Activated CD4-positive, alpha-beta T cell treated with anti-CD3 and anti-CD28 coated beads for 36 hours (primary cell): ENCODE results near the gene HOXD1. TPM values are rescaled to one million over a fixed set of nuclear protein-coding genes. Genes with fewer than 3 reads are reported as not detected.

Experiments
- ATAC-seq: fragments of 200-7000 bp; cut with Tn5 transposase; one replicate; pipeline ENCODE4 v1.10.0; 2021; ENCODE audit warnings: mild to moderate bottlenecking, moderate library complexity
- CTCF ChIA-PET: fragments of 350-600 bp; sonication (Branson Sonifier 250); formaldehyde crosslinking; loops from one replicate; lab custom pipeline; 2021; ENCODE audit warnings: antibody characterized with exemption; lab: Charles Lee
- POLR2A ChIA-PET: fragments of 350-600 bp; sonication (Branson Sonifier 250); formaldehyde crosslinking; loops from one replicate; lab custom pipeline; 2021; ENCODE audit warnings: antibody characterized with exemption, inconsistent platforms; lab: Charles Lee
- DNase-seq: peaks from one replicate; pipeline ENCODE4 v3.0.0-alpha.2; 2020
- H3K27ac Mint-ChIP-seq: one replicate; pipeline ENCODE4 v1.8.0; 2021; ENCODE audit warnings: mixed read lengths
- H3K27me3 Mint-ChIP-seq: one replicate; pipeline ENCODE4 v1.8.0; 2021; ENCODE audit warnings: mixed read lengths
- H3K36me3 Mint-ChIP-seq: one replicate; pipeline ENCODE4 v1.8.0; 2021; ENCODE audit warnings: low read depth, mixed read lengths
- H3K4me1 Mint-ChIP-seq: one replicate; pipeline ENCODE4 v1.8.0; 2021; ENCODE audit warnings: mixed read lengths
- H3K4me3 Mint-ChIP-seq: one replicate; pipeline ENCODE4 v1.8.0; 2021; ENCODE audit warnings: mild to moderate bottlenecking, moderate library complexity, mixed read lengths
- H3K9me3 Mint-ChIP-seq: one replicate; pipeline ENCODE4 v1.8.0; 2021; ENCODE audit warnings: low read depth, mixed read lengths
- intact Hi-C, 2 experiments: fragments of 100-400 bp; cut with DNase I in 1 of 2; cut with micrococcal nuclease in 1 of 2; formaldehyde crosslinking; loops; one replicate each; pipeline versions ENCODE4 v1.14.2 to v1.15.1; 2022 to 2024; cut with DNase I, micrococcal nuclease
- total RNA-seq, 2 experiments: library from RNA; stranded (reverse); gene quantifications; one replicate each; pipeline ENCODE4 v1.2.3, GENCODE V29; 2021

Gene HOXD1
- total RNA-seq, 2 experiments from 2014 or later: not detected

DNA sequence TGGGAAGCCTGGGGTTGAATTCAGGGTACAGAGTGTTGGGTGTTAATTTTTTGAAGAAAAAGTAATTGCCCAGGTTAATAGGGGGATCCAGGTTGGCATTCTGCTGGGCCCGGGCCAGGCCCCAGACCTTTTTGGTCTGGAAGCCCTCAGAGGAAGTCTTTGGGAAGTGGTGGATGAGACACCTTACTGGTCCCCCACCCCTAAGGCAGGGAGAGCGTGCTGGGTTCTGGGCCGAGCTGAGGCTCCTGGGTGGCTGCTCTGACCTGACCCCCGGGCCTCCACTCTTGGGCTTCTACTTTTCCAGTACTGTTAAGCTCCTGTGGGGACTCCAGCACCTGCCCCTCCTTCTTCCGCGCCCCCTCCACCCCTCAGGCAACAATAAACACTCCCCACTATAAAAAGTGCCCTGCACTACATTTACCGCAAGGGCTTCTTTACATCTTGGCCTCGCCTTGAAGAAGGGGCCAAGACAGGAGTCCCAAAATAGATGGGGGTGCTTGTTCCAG is 32.1 kb upstream of the HOXD1 start:
- Mint-ChIP-seq H3K27ac (no peak overlapping the region), H3K9me3 (no peaks in the 10 kb centered on the region), H3K36me3 (no peaks in the 10 kb centered on the region), H3K27me3 (peaks cover 63% of the 10 kb centered on the region), H3K4me1 (peaks cover 13% of the 10 kb centered on the region), H3K4me3 (no peak overlapping the region)
- ChIA-PET CTCF (interaction anchor here (1.8 to 3.4 kb wide), 2 partner anchors 16 to 30 kb away, joined by 7 to 12 read pairs; no protein-coding TSS in a partner anchor), POLR2A (no interaction called here)
- intact Hi-C loops: no loop called here
- no peak for DNase-seq
- no peak for ATAC-seq

DNA sequence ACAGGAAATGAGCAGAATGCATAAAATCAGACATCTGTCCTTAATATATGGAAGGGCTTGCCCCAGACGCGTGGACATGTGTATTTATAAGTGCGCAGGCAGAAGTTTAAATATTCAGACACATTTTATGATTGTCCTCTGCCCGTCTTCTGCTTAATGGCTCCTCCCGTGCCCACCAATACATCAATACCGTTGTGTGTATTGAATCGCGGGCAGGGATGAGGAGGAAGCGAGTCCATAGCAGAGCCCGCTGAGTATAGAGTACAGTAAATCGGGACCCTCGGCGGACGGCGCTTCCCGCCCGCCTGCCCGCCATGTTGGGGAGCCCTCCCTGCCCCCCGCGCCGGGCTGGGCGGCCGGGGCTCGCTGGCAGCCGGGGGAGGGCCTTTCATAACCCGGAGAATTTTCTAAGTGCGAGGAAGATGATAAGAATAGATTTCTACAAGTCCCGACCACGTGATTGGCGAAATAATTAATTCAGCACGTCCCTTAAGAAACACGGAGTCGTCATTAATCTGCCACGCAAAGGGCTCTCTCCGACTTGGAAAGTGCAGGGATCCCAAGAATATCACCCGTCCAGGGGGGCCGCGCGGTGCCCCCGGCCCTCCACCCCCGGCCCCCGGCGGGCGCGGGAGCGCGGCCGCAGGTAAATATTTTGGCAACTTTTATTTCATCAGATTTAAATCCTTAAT is 31.5 kb upstream of the HOXD1 start, which contains the start of gene HOXD3:
Gene HOXD3 (plus strand): TSS at position 501 of the 692 bp plus-strand sequence. CDS start 11,808 bp downstream, outside the sequence.
- CTCF ChIA-PET: interaction anchor here (3.4 kb wide), 1 partner anchor 16 kb away, joined by 12 read pairs; no protein-coding TSS in a partner anchor
- POLR2A ChIA-PET: no interaction called here
- Mint-ChIP-seq H3K4me1 (peaks cover 13% of the 10 kb centered on the region), H3K9me3 (no peaks in the 10 kb centered on the region), H3K36me3 (no peaks in the 10 kb centered on the region), H3K27me3 (peaks cover 64% of the 10 kb centered on the region), H3K27ac (no peak within 1 kb of the TSS), H3K4me3 (peak within 1 kb of the TSS; percentile 32)
- intact Hi-C loops: no loop called here
- DNase-seq (no peak), ATAC-seq (no peak)

DNA sequence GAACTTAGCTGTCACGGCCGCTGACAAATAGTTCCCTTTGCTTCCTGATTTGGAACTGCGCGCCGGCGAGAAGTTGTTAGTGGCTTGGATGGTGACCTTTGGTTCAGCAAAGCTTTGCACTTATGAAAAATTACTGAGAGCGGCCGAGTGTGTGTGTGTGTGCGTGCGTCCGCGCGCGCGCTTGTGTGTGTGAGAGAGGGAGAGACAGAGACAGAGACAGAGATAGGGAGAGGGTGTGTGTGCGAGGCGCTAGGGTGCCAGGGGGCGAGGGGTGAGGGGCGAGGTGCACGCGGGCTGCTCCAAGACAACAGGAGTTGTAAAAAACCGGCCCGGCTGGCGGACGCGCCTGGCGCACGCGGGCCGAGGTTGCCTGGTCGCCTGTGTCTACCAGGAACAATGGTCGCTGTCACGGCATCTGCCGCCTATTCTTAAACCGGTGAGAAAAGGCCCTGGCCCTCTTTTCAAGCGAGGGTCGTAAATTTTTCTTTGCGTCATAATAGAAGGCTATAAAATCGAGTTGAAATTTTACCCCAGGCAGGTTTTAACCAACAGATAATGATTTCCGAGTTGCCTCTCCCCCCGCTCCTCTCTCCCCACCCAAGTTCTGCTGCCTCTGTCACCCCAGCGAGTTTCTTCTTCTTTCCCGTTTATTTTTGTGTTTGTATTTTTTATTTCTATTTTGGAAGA is 30.8 kb upstream of the HOXD1 start:
- Mint-ChIP-seq H3K9me3 (no peaks in the 10 kb centered on the region), H3K27ac (no peak overlapping the region), H3K36me3 (no peaks in the 10 kb centered on the region), H3K4me1 (peaks cover 13% of the 10 kb centered on the region), H3K4me3 (peak overlapping the region; percentile 32), H3K27me3 (peaks cover 67% of the 10 kb centered on the region)
- DNase-seq: peak; percentile 39
- intact Hi-C loops: loop anchor here in 1 of 2 experiments (2.0 kb wide), 1 partner anchor 75 kb away; the partner anchor contains the start of gene EVX2
- ChIA-PET POLR2A (no interaction called here), CTCF (no interaction called here)
- no peak for ATAC-seq

DNA sequence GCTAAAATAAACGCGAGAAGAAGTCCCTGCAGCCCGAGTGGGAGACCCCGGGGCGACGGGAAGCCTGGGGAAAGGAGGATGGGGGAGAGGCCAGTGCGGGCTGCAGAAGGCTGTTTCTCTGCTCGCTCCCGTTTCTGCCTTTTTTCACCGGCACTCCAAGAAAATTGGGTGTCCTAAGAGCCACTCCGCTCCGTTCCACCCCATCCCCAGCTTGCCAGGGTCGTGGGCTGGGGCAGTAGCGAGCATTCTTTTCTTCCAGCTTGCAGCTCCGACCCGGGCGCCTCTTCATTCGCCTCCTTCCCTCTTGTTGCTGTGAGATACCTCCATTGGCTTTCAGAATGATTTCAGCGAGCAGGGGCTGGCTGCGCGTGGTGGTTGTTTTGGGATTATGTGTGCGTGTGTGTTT is 30.3 kb upstream of the HOXD1 start:
- intact Hi-C loops: loop anchor here in 1 of 2 experiments (2.0 kb wide), 1 partner anchor 75 kb away; the partner anchor contains the start of gene EVX2
- H3K4me1 Mint-ChIP-seq: peaks cover 13% of the 10 kb centered on the region
- ChIA-PET POLR2A (no interaction called here), CTCF (interaction anchor here (0.7 kb wide), 1 partner anchor 1280 kb away, joined by 3 read pairs; no protein-coding TSS in a partner anchor)
- H3K4me3 Mint-ChIP-seq: no peak overlapping the region
- peaks cover 66% of the 10 kb centered on the region for H3K27me3 Mint-ChIP-seq
- DNase-seq (no peak), ATAC-seq (no peak)
- H3K9me3 Mint-ChIP-seq: no peaks in the 10 kb centered on the region
- H3K27ac Mint-ChIP-seq: no peak overlapping the region
- H3K36me3 Mint-ChIP-seq: no peaks in the 10 kb centered on the region

DNA sequence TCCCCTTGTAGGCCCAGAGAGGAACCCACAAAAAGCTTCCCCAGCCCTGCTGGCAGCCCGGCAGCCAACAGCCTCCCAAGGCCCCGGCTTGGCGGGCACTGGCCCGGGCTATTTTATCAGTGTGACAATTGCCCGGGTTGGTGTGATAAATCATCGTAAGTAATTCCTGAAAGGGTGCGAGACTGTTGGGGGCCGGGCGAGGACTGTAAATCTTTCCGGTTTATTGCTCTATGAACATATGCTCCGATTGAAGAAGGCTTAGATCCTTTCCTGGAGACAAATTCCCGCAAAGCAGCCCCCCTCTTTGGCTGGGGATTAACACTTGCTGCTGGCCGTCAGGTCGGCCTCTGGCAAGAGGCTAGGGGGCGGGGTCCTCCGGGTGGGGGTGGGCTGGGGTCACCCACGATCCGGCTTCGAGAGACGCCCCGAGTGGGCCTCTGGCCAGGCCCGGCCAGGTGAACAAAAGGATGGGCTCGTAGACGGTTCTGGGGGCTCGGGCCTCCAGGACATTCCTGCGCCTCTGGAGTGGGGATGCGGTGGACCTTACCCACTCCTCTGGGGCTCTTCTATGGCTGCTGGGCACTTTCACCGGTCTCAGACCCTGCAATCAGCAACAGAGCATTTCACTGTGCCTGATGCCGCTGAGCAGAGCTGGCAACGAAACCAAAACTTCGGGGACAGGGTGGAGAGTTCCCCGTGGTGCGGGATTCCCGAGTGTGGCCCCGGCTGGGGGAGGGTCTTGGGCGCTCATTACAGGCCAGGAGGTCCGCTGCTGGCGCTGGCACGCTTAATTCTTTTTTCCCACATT is 29.4 kb upstream of the HOXD1 start:
- Mint-ChIP-seq H3K4me3 (no peak overlapping the region), H3K4me1 (peaks cover 13% of the 10 kb centered on the region), H3K9me3 (no peaks in the 10 kb centered on the region), H3K36me3 (no peaks in the 10 kb centered on the region), H3K27me3 (peaks cover 71% of the 10 kb centered on the region), H3K27ac (no peak overlapping the region)
- CTCF ChIA-PET: interaction anchor here (0.7 kb wide), 1 partner anchor 1281 kb away, joined by 3 read pairs; no protein-coding TSS in a partner anchor
- ATAC-seq: no peak
- POLR2A ChIA-PET: no interaction called here
- intact Hi-C loops: loop anchor here in 1 of 2 experiments (2.0 kb wide), 1 partner anchor 76 kb away; the partner anchor contains the start of gene EVX2
- DNase-seq: no peak

DNA sequence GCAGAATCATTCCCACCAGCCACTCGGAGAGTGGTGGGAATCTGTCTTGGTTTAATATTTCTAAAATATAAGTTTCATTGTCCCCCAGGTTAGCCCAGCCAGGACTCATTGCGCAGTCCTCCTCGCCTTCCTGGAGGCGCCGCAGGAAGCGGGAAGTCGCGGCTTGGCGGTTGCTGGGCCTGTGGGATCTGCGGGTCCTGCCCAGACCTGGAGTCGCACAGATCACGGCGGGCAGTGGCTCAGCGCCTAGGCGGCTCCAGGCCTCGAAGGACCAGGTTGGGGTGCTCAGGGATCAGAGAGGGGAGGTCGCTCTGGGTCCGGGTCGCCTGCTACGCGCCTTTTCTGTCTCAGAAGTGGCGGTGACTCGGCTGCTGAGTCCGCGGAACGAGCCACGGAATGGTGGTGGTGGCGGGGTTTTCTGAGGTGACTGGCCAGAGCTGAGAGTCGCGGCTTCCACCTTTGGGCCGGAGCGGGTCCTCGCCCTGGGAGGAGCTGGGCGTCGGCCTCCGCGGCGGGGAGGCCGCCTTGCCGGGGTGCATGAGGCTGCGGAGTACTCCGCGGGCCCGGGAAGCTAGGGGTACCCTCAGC is 28.7 kb upstream of the HOXD1 start:
- DNase-seq (no peak), ATAC-seq (no peak)
- Mint-ChIP-seq H3K27ac (no peak overlapping the region), H3K4me1 (peaks cover 19% of the 10 kb centered on the region), H3K4me3 (no peak overlapping the region), H3K27me3 (peaks cover 72% of the 10 kb centered on the region), H3K36me3 (no peaks in the 10 kb centered on the region), H3K9me3 (no peaks in the 10 kb centered on the region)
- ChIA-PET CTCF (interaction anchor here (0.9 to 2.4 kb wide), 2 partner anchors 19 to 49 kb away, joined by 3 to 8 read pairs; no protein-coding TSS in a partner anchor), POLR2A (no interaction called here)
- intact Hi-C loops: loop anchor here (2.0 to 5.0 kb wide), 4 partner anchors 32 to 77 kb away; partner anchors contain the start of genes HOXD8 (in 2 of the 2) and EVX2 (in 1 of the 2)

DNA sequence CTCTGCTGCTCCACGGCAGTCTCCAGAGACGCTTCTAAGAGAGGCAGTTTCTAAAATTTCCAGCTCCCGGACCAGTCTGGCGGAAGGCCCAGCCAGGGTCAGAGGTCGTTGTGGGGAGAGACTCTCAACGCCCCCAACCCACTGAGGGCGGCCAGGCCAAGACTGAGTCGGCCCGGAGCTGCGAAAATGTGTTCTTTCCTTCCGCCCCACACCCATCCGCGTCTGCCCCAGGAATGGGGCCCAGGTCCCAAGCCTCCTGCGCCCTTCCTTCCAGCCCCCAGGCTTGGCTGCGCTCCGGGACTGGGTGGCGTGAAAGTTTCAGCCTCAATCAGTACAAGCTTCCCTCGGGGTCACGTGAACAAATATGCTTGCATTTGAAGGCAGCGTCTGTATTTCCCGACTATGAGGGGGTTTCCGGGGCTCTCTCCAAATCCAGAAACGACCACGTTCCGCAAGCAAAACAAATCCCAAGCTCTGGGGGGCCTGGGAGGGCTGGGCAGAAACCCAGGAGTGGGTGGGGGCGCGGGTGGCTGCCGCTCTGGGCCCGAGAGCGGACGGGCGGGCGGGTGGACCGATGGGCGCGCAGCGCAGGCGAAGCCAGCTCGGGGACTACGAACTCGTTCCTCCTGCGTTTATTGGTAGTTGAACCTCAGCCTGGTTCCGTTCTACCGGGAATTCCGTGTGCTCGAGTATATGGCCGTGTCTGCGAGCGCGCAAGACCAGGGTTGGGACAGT is 28.1 kb upstream of the HOXD1 start:
- H3K4me3 Mint-ChIP-seq: peak overlapping the region; percentile 17
- ChIA-PET CTCF (interaction anchor here (0.9 to 2.4 kb wide), 3 partner anchors 20 to 988 kb away, joined by 3 to 8 read pairs (median 5); no protein-coding TSS in a partner anchor), POLR2A (no interaction called here)
- peaks cover 73% of the 10 kb centered on the region for H3K27me3 Mint-ChIP-seq
- H3K27ac Mint-ChIP-seq: no peak overlapping the region
- intact Hi-C loops: loop anchor here (2.0 to 5.0 kb wide), 3 partner anchors 33 to 74 kb away; partner anchors contain the start of gene HOXD8 (in 2 of the 2)
- H3K36me3 Mint-ChIP-seq: no peaks in the 10 kb centered on the region
- H3K9me3 Mint-ChIP-seq: no peaks in the 10 kb centered on the region
- H3K4me1 Mint-ChIP-seq: peaks cover 19% of the 10 kb centered on the region
- ATAC-seq (no peak), DNase-seq (no peak)

DNA sequence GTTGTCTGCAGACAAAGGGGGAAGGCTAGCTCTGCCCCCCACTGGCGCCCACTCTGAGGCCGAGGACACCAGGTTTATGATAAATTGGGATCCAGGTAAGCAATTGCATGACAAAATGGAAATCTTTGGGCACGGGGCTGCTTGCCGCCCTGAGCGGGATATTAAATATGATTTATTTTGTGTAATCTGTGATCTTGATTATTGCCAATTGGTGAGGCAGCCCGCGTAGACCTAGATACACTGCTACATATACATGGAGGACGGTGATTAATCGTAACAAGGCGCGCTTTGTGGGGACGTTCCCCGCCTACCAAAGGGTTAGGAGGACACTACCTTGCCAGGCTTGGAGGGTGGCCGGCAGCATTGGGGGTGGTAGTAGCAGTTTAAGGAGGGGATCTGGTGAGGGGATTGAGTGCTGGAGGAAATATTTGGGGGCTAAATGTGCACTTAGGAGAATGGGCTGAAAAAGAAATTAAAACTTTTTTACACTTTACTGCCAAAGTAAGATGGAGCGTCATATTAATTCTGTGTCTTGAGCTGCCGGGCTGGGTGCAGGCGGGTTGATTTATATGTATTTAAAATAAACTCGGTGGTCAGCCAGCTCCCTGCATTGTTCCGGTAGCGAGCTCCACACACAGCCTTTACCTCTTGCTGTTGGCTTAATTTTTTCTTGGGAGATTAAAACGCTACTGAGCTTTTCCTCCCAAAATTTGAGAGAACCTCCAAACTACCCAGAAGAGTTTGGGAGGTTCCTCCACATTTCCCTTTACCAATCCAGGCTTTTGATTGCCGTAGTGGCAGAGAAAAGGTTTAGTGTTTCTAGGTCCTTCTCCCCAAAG is 27.3 kb upstream of the HOXD1 start:
- Mint-ChIP-seq H3K9me3 (no peaks in the 10 kb centered on the region), H3K4me1 (peaks cover 19% of the 10 kb centered on the region), H3K36me3 (no peaks in the 10 kb centered on the region), H3K27ac (no peak overlapping the region), H3K27me3 (peaks cover 76% of the 10 kb centered on the region), H3K4me3 (no peak overlapping the region)
- CTCF ChIA-PET: interaction anchor here (0.6 to 2.5 kb wide), 11 partner anchors 13 to 1004 kb away, joined by 3 to 18 read pairs (median 5); partner anchors contain the start of gene HOXD9
- DNase-seq (no peak), ATAC-seq (no peak)
- intact Hi-C loops: loop anchor here (2.0 to 5.0 kb wide), 3 partner anchors 34 to 74 kb away; partner anchors contain the start of gene HOXD8 (in 2 of the 2)
- POLR2A ChIA-PET: no interaction called here
